ENCODE results near the gene CLIC4. TPM values are rescaled to one million over a fixed set of nuclear protein-coding genes. Genes with fewer than 3 reads are reported as not detected.
A peak's percentile ranks its signal among the peaks of the same experiment; 100 is the strongest.

CLIC4 gene
- total RNA-seq, 1 experiment from 2014 or later = 123 TPM

DNA sequence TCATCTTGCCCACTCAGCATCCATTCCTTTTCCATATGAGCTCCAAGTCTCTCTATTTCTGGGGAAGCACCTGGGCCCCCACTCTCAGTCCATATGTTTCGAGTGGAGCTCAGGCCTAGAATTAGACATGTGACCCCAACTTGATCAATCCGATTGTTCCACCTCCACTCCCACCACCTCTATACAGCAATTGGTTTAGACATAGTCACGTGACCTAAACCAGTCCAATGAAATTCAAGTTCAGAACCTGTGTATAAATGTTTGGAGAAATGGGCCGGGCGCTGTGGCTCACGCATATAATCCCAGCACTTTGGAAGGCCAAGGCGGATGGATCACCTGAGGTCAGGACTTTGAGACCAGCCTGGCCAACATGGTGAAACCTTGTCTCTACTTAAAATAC lies 29.6 kb upstream of the CLIC4 start:
- Histone ChIP-seq H3K9me2 (ENCODE audit: insufficient read depth) (no peaks in the 10 kb centered on the region), H4K20me1 (ENCODE audit: insufficient read depth) (no peaks in the 10 kb centered on the region), H3K27me3 (ENCODE audit: insufficient read depth, low read depth) (no peaks in the 10 kb centered on the region), H3K36me3 (ENCODE audit: low read depth) (no peaks in the 10 kb centered on the region), H3K9me3 (ENCODE audit: insufficient read depth, low read depth) (no peaks in the 10 kb centered on the region), H3K79me2 (ENCODE audit: low read depth) (no peaks in the 10 kb centered on the region), H3K4me1 (replicated peaks; ENCODE audit: insufficient read depth) (peaks cover 27% of the 10 kb centered on the region), H3K27ac (no peak overlapping the region), H3K4me2 (no peak overlapping the region), H2AFZ (no peak overlapping the region), H3F3A (ENCODE audit: insufficient read depth, low read depth) (peaks cover 8% of the 10 kb centered on the region; the same call in 1 of the 2 replicates), H3K4me3 (no peak overlapping the region)
- no peak for DNase-seq
- intact Hi-C loops (cut with micrococcal nuclease; ENCODE audit: unreplicated experiment) = no loop called here
- CTCF ChIA-PET = no interaction called here
- BruUV-seq (replicated peaks) = no TSS peak
- POLR2A ChIA-PET (ENCODE audit: unreplicated experiment) = no interaction called here
- TF ChIP-seq, protein P1, sequence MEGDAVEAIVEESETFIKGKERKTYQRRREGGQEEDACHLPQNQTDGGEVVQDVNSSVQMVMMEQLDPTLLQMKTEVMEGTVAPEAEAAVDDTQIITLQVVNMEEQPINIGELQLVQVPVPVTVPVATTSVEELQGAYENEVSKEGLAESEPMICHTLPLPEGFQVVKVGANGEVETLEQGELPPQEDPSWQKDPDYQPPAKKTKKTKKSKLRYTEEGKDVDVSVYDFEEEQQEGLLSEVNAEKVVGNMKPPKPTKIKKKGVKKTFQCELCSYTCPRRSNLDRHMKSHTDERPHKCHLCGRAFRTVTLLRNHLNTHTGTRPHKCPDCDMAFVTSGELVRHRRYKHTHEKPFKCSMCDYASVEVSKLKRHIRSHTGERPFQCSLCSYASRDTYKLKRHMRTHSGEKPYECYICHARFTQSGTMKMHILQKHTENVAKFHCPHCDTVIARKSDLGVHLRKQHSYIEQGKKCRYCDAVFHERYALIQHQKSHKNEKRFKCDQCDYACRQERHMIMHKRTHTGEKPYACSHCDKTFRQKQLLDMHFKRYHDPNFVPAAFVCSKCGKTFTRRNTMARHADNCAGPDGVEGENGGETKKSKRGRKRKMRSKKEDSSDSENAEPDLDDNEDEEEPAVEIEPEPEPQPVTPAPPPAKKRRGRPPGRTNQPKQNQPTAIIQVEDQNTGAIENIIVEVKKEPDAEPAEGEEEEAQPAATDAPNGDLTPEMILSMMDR (conservative IDR thresholded peaks at IDR 0.05) = no peak
- no peak for TF ChIP-seq EZH2 (IDR thresholded peaks at IDR 0.05; ENCODE audit: low read depth)

DNA sequence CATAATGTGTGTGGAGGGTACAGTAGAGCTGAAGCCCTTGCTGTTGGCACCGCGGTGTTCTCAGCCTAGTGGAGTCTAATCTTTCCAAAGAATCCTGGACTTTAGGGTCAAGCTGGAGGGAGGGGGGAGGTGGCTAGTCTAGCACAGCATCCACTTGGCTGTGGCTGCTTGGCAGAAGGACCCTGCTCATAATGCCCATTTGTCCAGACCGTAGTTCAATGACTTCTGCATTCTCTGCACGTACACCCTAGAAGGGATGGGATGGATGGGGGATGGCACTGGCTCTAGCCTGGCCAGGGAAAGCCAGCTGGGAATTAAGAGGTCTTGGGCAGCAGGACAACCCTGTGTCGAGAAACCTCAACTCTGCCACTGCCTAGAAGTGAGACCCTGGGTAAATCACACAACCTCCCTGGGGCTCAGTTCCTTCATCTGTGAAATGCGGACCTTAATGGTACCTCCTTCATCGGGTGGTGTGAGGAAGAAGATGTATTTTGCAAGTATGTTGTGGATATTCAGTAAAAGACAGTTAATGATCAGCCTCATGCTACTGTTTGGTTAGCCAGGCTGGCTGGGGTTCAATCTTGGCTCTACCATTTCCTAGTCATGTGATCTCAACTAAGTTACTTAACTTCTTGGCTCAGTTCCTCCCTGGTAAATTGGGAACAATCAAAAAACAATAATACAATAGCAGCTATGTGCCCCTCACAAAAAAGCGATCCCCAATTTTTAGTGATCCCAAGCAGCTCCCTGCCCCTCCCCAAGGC lies 27.2 kb upstream of the CLIC4 start:
- H2AFZ ChIP-seq = no peak overlapping the region
- no peak for TF ChIP-seq EZH2 (IDR thresholded peaks at IDR 0.05; ENCODE audit: low read depth)
- TF ChIP-seq, protein P1 (conservative IDR thresholded peaks at IDR 0.05) = no peak
- no peaks in the 10 kb centered on the region for H3K36me3 ChIP-seq (ENCODE audit: low read depth)
- H3K27ac ChIP-seq = peak overlapping the region; percentile 69
- peaks cover 8% of the 10 kb centered on the region; the same call in 1 of the 2 replicates for H3F3A ChIP-seq (ENCODE audit: insufficient read depth, low read depth)
- intact Hi-C loops (cut with micrococcal nuclease; ENCODE audit: unreplicated experiment) = no loop called here
- H3K4me1 ChIP-seq (replicated peaks; ENCODE audit: insufficient read depth) = peaks cover 24% of the 10 kb centered on the region
- DNase-seq = no peak
- BruUV-seq (replicated peaks) = no TSS peak
- no peaks in the 10 kb centered on the region for H3K9me3 ChIP-seq (ENCODE audit: insufficient read depth, low read depth)
- no peaks in the 10 kb centered on the region for H3K9me2 ChIP-seq (ENCODE audit: insufficient read depth)
- POLR2A ChIA-PET (ENCODE audit: unreplicated experiment) = no interaction called here
- no peaks in the 10 kb centered on the region for H3K79me2 ChIP-seq (ENCODE audit: low read depth)
- H3K4me2 ChIP-seq = no peak overlapping the region
- H3K4me3 ChIP-seq = no peak overlapping the region
- CTCF ChIA-PET = no interaction called here
- no peaks in the 10 kb centered on the region for H3K27me3 ChIP-seq (ENCODE audit: insufficient read depth, low read depth)
- H4K20me1 ChIP-seq (ENCODE audit: insufficient read depth) = no peaks in the 10 kb centered on the region

DNA sequence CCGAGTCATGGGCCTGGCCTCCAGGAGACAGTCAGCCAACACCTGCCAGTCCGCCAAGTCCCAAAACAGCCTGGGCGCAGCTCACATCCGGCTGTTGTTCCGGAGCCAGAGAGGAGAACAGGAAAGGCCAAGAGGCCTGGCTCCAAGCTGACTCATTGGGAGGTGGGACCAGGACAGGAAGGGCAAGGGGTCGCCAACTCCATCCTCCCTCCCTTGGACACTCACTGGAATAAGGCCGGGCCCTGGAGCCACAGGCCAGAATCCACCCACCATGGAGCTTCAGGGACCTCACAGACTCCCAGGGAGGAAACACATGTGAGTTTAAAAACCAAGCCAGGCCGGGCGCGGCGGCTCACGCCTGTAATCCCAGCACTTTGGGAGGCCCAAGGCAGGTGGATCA lies 25.1 kb upstream of the CLIC4 start:
- no peaks in the 10 kb centered on the region for H3K27me3 ChIP-seq (ENCODE audit: insufficient read depth, low read depth)
- no peak overlapping the region for H2AFZ ChIP-seq
- H3K4me2 ChIP-seq = peak overlapping the region; percentile 34
- peak overlapping the region; percentile 60 for H3K27ac ChIP-seq
- H3K4me1 ChIP-seq (replicated peaks; ENCODE audit: insufficient read depth) = peaks cover 22% of the 10 kb centered on the region
- no TSS peak for BruUV-seq (replicated peaks)
- peak in 1 of 2 experiments; percentile 74 for DNase-seq
- intact Hi-C loops (cut with micrococcal nuclease; ENCODE audit: unreplicated experiment) = loop anchor here (1.0 kb wide), 1 partner anchor 25 kb away; the partner anchor contains the start of gene CLIC4
- H3K36me3 ChIP-seq (ENCODE audit: low read depth) = no peaks in the 10 kb centered on the region
- ChIA-PET CTCF (interaction anchor here (0.6 kb wide), 1 partner anchor 36 kb away, joined by 3 read pairs; no protein-coding TSS in a partner anchor), POLR2A (ENCODE audit: unreplicated experiment) (interaction anchor here (0.6 to 1.1 kb wide), 5 partner anchors 13 to 404 kb away, joined by 3 to 18 read pairs (median 4); no protein-coding TSS in a partner anchor)
- no peaks in the 10 kb centered on the region for H3K9me3 ChIP-seq (ENCODE audit: insufficient read depth, low read depth)
- H3K9me2 ChIP-seq (ENCODE audit: insufficient read depth) = no peaks in the 10 kb centered on the region
- H4K20me1 ChIP-seq (ENCODE audit: insufficient read depth) = no peaks in the 10 kb centered on the region
- peaks cover 26% of the 10 kb centered on the region for H3F3A ChIP-seq (ENCODE audit: insufficient read depth, low read depth)
- no peaks in the 10 kb centered on the region for H3K79me2 ChIP-seq (ENCODE audit: low read depth)
- TF ChIP-seq, protein P1 (conservative IDR thresholded peaks at IDR 0.05) = no peak
- no peak for TF ChIP-seq EZH2 (IDR thresholded peaks at IDR 0.05; ENCODE audit: low read depth)
- no peak overlapping the region for H3K4me3 ChIP-seq
